Stimulated activated CD8-positive, alpha-beta memory T cell treated with anti-CD3 and anti-CD28 coated beads, Interleukin-4, amount 100 ng/mL, for 1 hour (primary cell): ENCODE measurements around the gene SLC7A6.

Source experiments
- DNase-seq, 2 donors: peaks; one replicate each; pipeline ENCODE4 v3.0.0-alpha.2; 2020; ENCODE audit warnings: low read depth in 2 of 2, low spot score in 1 of 2

Gene SLC7A6

GRCh38 chr16:68253721-68254120 is 10.6 kb upstream of the SLC7A6 start:
- no peak for DNase-seq

GRCh38 chr16:68255712-68256111 is 8.6 kb upstream of the SLC7A6 start:
- no peak for DNase-seq

GRCh38 chr16:68257251-68257905 is 6.9 kb upstream of the SLC7A6 start:
- DNase-seq, result no peak

GRCh38 chr16:68257906-68258800 is 6.2 kb upstream of the SLC7A6 start:
- DNase-seq, result no peak

GRCh38 chr16:68259007-68259825 is 5.1 kb upstream of the SLC7A6 start:
- DNase-seq, result no peak

- DNase-seq, result no peak
Observed at GRCh38 chr16:68263559-68264127, 683 bp upstream of the SLC7A6 start.

GRCh38 chr16:68265078-68265920 is 973 bp downstream of the SLC7A6 start:
- no peak for DNase-seq

GRCh38 chr16:68267612-68268405 is 3.5 kb downstream of the SLC7A6 start:
- DNase-seq, result no peak

- DNase-seq, result no peak
Observed at GRCh38 chr16:68269793-68270192, 5.5 kb downstream of the SLC7A6 start.

- no peak for DNase-seq
Observed at GRCh38 chr16:68270353-68270752, 6.0 kb downstream of the SLC7A6 start.

- peak in 1 of 2 donors; percentile 46 for DNase-seq
Observed at GRCh38 chr16:68272507-68273209, 8.3 kb downstream of the SLC7A6 start.

GRCh38 chr16:68273459-68273858 is 9.1 kb downstream of the SLC7A6 start:
- DNase-seq, result no peak

- DNase-seq, result no peak
Observed at GRCh38 chr16:68273896-68274295, 9.6 kb downstream of the SLC7A6 start.

GRCh38 chr16:68274441-68274840 is 10.1 kb downstream of the SLC7A6 start:
- no peak for DNase-seq

- DNase-seq, result no peak
Observed at GRCh38 chr16:68275611-68276191, 11.4 kb downstream of the SLC7A6 start.

- DNase-seq, result no peak
Observed at GRCh38 chr16:68276223-68276622, 11.9 kb downstream of the SLC7A6 start.

- no peak for DNase-seq
Observed at GRCh38 chr16:68279726-68280558, 15.6 kb downstream of the SLC7A6 start.
